HG03175 (cell line): ENCODE measurements around the gene GDF2.

Source experiments
- ATAC-seq: cut with Tn5 transposase; IDR thresholded peaks from one replicate; pipeline ENCODE4 v1.9.1; 2021; ENCODE audit warnings: mild to moderate bottlenecking, moderate library complexity; ENCODE audit not compliant: unreplicated experiment

GDF2 gene

GRCh38 chr10:47350671-47351640, 28.7 kb downstream of the GDF2 start:
- ATAC-seq = no peak

- no peak for ATAC-seq
These were observed 29.9 kb downstream of the GDF2 start for GRCh38 chr10:47351899-47352815.

- ATAC-seq = no peak
These were observed 31.1 kb downstream of the GDF2 start for GRCh38 chr10:47353351-47353750.

DNA sequence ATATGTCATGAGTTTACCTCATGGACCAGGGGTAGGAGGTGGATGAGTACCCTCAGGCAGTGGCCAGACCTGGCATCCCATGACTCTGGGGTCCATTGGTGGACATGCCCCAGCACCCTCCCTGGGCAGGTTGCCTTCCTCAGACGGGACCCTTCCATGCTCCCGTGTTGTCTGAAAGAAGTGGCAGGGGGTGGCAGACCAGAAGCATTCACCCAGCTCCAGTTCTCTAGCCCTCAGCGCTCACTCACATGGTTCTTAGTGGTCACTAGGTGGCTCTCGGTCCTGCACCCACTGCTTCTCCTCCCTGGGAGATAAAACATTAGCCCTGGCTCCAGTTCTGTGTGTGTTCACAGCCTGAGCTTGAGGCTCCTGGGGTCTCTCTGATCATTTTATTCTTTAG, 31.9 kb downstream of the GDF2 start:
- ATAC-seq = no peak

- ATAC-seq = no peak
These were observed 32.6 kb downstream of the GDF2 start for GRCh38 chr10:47354900-47355299.

DNA sequence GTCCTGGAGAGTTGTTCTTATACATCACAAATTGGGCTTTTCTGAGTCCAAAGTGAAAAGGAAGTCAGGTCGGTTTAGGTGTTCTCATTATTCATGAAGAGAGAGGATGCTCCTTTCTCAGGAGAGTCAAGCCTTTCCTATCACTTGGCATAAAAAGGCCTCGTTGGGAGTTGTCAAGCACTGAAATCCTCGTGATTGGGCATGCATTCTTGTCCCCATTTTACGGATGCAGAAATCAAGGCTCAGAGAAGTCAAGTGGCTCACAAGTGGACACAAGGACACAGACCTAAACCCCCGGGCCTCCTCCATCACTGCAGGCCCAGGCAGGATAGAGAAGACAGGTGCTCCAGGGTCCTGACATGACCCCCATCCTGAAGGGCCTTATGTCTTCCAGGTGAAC, 34.5 kb downstream of the GDF2 start:
- no peak for ATAC-seq

DNA sequence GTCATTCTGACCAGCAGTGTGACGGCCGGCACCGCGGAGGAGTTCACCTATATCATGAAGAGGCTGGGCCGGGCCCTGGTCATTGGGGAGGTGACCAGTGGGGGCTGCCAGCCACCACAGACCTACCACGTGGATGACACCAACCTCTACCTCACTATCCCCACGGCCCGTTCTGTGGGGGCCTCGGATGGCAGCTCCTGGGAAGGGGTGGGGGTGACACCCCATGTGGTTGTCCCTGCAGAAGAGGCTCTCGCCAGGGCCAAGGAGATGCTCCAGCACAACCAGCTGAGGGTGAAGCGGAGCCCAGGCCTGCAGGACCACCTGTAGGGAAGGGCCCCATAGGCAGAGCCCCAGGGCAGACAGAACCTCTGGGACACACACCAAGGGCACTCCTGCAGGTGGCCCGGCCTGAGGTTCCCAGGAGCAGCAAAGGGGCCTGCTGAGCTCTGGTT, 34.9 kb downstream of the GDF2 start:
- ATAC-seq = no peak

DNA sequence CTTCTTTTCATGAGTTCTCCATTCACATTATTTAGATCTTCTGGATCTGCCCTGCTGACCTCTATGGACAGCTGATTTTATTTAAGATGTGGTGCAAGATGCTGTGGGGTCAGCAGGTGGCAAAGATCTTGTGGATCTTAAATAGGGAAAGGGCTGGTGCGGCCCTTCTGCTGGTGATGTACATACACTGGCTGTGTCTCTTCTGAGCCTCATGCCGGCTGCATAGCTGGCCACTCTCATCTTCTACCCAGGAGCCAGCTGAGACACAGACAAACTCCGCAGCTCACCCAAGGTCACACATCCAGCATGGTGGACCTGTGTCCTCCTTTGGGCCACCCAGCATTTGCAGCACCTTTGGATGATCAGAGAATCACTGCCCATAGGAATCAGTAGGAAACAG, 35.7 kb downstream of the GDF2 start:
- ATAC-seq = no peak

DNA sequence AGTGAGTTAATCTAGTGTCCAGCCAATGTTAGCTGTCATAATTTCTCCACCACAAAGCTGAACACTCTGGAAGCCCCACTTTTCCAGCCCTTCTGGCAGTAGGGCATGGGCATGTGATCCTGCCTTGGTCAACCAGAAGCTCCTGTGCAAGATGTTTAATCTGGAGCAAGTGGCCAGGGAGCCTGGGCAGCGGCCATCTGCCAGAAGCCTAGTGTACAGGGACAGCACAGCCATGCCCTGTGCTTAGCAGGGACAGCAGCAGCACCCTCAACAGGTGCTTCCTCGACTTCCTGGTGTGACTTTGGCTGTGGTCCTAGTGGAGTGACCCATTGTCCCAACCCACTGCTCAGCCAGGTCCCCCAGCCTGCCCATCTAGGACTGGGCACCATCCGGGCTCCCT, 36.2 kb downstream of the GDF2 start:
- no peak for ATAC-seq

GRCh38 chr10:47359101-47359500, 36.8 kb downstream of the GDF2 start:
- ATAC-seq = no peak

- no peak for ATAC-seq
These were observed 37.6 kb downstream of the GDF2 start for GRCh38 chr10:47359626-47360418.

DNA sequence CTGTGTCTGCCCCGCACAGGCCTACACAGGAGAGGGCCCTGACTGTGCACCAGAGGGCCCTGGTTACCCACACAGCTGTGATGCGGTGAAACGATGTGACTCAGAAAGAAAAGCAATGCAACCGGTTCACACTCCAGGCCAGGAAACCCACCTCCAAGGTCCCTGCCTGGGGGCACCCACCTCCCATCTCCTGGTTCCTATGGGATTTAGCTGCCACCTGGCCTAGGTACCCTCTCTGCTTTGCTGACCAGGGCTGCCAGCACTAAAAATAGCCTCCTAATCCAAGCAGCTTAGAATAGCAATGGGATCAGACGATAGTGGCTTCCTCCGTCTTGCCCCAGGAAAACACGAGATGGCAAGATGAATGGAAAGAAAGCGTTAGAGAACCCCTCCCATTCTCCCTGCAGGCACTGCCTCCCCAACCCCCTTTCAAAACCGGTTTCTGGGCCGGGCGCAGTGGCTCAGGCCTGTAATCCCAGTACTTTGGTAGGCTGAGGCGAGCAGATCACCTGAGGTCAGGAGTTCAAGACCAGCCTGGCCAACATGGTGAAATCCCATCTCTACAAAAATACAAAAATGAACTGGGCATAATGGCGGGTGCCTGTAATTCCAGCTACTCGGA, 38.3 kb downstream of the GDF2 start:
- ATAC-seq = no peak

DNA sequence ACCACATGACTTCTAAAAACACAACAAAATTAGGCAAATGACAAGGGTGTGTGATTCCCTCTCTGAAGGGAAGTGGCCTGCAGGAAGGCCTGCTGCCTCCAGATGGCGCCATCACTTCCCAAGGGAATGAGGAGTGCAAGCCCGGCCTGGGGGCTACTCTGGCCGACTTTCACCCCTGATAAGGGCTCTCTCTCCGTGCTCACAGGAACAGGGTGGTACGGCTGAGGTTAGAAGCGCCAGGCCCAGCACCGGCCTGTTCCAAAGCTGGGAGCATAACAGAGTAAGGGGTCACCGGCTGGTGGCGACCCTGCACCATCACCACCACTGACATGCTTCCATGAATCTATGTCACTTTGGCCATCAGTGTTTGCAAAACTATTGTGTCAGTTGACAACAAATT, 39.0 kb downstream of the GDF2 start:
- no peak for ATAC-seq

DNA sequence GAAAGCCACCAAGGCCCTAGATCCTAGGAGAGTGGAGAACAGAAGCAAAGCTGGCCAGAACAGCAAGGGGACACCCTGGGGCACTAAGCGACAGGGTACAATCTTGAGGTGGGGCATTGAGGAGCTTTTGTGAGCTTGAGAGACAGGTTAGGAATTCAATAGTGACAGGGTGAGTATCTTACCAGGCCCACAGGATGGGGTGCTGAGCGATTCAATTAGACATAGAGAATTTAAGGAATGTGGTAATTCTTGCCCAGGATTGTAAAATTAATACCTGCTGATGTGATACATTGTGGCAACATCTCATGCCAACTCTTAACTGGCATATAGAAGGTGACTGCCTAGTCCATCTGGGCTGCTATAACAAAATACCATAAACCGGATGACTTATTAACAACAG, 39.9 kb downstream of the GDF2 start:
- ATAC-seq = no peak

GRCh38 chr10:47363781-47364180, 41.5 kb downstream of the GDF2 start:
- ATAC-seq = no peak

DNA sequence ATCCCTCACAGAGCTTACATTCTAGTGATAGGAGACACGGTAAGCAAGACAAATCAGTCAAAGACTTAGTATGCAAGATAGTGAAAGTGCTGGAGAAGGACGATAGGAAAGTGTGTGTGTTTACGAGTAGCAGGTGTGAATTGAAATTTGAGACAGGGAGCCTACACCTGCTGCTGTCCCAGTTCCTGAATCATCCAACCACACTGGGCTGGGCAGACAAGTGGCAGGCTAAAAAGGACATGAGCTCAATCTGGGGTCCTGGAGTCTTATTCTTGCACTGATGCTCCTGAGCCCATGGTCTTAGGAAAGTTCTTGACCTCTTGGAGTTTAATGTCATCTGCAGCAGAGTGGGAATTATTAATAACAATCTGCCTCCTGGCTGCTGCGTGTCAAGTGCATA, 42.1 kb downstream of the GDF2 start:
- no peak for ATAC-seq

- ATAC-seq = no peak
These were observed 42.7 kb downstream of the GDF2 start for GRCh38 chr10:47364911-47365310.

DNA sequence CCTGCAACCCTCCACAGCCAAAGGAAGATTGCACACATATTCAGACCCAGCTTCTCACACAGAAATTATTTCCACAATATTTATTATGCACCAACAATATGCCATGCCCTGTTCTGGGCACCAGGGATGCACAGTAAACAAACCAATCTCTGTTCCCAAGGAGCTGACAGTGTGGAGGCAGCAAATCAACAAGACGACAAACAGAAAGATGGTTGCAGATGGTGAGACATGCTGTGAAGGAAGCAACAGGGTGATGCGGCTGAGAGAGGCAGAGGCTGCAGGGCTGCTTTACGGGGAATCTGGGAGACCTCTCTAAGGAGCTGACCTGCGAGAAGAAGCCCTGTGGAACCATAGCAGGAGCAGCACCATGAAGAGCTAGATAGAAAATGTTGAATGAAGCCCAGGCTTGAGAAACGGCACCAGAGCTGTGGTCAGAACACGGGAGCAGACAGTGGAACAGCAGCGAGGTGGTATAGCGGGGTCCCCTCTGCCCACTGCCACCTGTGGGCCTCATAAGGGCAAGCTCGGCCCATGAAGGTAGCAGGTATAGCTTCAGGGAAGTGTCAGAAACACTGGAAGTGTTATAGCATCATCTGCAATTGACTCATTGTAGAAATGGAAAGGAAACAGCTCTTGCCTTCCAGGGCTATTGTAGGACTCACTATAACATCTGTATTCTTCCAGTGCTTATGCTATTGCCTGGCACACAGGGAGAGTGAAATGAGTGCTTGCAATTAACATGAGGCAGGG, 43.4 kb downstream of the GDF2 start:
- no peak for ATAC-seq

GRCh38 chr10:47366181-47366631, 44.0 kb downstream of the GDF2 start:
- no peak for ATAC-seq
